ENCODE results near the gene SAMD8.

SAMD8 gene

GRCh38 chr10:75111365-75111906 is at the start of gene SAMD8:
Gene SAMD8 (plus strand): TSS chr10:75111656. CDS start chr10:75150529, 38,873 bp downstream.
- peak; percentile 95 for DNase-seq

GRCh38 chr10:75061709-75062505 is 49.5 kb upstream of the SAMD8 start:
- DNase-seq = peak; percentile 54

- peak; percentile 82 for DNase-seq
These were observed 48.8 kb upstream of the SAMD8 start for GRCh38 chr10:75062506-75063299.

- no peak for DNase-seq
These were observed 47.8 kb upstream of the SAMD8 start for GRCh38 chr10:75063461-75064230.

- no peak for DNase-seq
These were observed 46.4 kb upstream of the SAMD8 start for GRCh38 chr10:75065076-75065475.

GRCh38 chr10:75066271-75066670 is 45.2 kb upstream of the SAMD8 start:
- DNase-seq = no peak

GRCh38 chr10:75067272-75067671 is 44.2 kb upstream of the SAMD8 start:
- DNase-seq = no peak

GRCh38 chr10:75068523-75068922 is 42.9 kb upstream of the SAMD8 start:
- no peak for DNase-seq

GRCh38 chr10:75070476-75070875 is 41.0 kb upstream of the SAMD8 start:
- no peak for DNase-seq

- DNase-seq = no peak
These were observed 40.5 kb upstream of the SAMD8 start for GRCh38 chr10:75070961-75071428.

GRCh38 chr10:75071756-75072155 is 39.7 kb upstream of the SAMD8 start:
- no peak for DNase-seq

GRCh38 chr10:75072727-75073126 is 38.7 kb upstream of the SAMD8 start:
- no peak for DNase-seq

GRCh38 chr10:75073442-75073841 is 38.0 kb upstream of the SAMD8 start:
- no peak for DNase-seq

- DNase-seq = no peak
These were observed 36.6 kb upstream of the SAMD8 start for GRCh38 chr10:75074711-75075445.

GRCh38 chr10:75076348-75076747 is 35.1 kb upstream of the SAMD8 start:
- no peak for DNase-seq

- DNase-seq = no peak
These were observed 31.9 kb upstream of the SAMD8 start for GRCh38 chr10:75079436-75080083.

- no peak for DNase-seq
These were observed 30.9 kb upstream of the SAMD8 start for GRCh38 chr10:75080554-75080953.

- DNase-seq = no peak
These were observed 30.1 kb upstream of the SAMD8 start for GRCh38 chr10:75081379-75081778.

- DNase-seq = no peak
These were observed 27.3 kb upstream of the SAMD8 start for GRCh38 chr10:75083972-75084833.

- no peak for DNase-seq
These were observed 26.5 kb upstream of the SAMD8 start for GRCh38 chr10:75084834-75085384.

Measured in right forelimb (tissue), 1 donor.